ENCODE results near the gene LTBR. TPM values are rescaled to one million over a fixed set of nuclear protein-coding genes. Genes with fewer than 3 reads are reported as not detected.

LTBR gene
- total RNA-seq, 2 donors from 2014 or later = 120 to 129 TPM

DNA sequence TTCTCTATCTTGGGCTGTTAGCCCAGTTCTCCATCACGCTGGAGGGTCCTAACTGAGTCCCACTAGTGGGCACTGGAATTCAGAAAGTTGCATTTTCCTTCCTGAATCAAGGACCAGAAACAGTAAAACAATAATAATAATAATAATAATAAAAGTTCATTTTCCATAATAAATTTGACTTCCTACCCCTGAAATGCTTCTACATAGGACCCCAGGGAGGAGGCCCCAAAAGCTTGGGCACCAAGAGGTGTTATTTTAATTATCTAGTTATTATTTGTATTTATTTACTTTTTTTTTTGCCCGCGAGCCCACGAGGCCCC, 21.0 kb upstream of the LTBR start:
- no peak for DNase-seq
- ATAC-seq = no peak
- intact Hi-C loops (cut with DNase I, micrococcal nuclease) = no loop called here

DNA sequence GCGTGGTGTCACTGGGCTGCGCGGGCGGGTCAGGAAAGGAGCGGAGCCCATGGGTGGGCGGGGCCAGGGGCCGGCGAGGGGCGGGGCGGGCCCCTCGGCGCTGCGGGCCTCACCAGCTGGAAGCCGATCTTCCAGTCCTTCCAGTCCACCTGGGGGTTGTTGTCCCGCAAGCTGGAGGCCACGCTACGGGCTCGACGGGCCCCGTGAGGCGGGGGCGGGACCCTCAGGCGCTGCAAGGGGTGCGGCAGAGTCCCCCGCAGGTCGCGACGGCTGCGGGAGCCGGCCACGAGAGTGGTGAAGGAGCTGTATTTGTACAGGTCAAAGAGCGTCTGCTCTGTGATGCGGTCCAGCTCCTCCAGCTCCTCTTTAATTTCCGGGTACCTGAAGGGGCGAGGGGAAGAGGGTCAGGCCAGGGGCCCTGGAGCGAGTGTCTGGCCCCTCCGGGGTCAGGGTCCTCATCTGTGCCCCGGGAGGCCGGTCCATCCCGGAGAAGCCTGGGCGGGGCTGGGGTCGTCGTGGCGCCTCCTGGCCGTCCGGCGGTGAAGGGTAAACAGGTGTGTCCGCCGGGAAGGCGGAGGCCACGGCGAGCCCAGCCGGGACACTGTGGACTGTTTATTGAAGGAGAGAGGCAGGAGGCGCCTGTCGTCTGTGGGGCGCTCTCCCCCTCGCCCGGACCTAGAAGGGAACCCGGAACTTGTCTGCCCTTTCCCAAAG, 20.5 kb upstream of the LTBR start:
- intact Hi-C loops (cut with DNase I, micrococcal nuclease) = no loop called here
- ATAC-seq = peak; percentile 64

DNA sequence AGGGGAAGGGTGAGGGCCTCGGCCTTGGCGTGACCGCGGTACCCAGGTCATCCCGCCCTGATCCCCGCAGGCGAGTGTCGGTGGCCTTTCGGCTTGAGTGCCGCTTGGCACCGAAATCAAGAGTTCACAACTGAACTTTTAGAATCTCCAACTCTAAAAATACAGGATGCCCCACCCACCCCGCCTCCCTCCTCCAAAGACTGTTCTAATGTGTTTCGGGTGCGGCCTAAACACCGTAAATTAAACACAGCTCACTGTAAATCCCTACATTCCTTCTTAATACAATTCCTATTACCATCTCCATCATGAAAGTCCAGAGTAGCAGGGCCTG, 20.0 kb upstream of the LTBR start:
- intact Hi-C loops (cut with DNase I, micrococcal nuclease) = no loop called here
- ATAC-seq = peak; percentile 12
- peak in 1 of 2 donors; percentile 81 for DNase-seq

More for the DNA sequence above, 20.5 kb upstream of the LTBR start:
- peak; percentile 87 to 90 for DNase-seq

DNA sequence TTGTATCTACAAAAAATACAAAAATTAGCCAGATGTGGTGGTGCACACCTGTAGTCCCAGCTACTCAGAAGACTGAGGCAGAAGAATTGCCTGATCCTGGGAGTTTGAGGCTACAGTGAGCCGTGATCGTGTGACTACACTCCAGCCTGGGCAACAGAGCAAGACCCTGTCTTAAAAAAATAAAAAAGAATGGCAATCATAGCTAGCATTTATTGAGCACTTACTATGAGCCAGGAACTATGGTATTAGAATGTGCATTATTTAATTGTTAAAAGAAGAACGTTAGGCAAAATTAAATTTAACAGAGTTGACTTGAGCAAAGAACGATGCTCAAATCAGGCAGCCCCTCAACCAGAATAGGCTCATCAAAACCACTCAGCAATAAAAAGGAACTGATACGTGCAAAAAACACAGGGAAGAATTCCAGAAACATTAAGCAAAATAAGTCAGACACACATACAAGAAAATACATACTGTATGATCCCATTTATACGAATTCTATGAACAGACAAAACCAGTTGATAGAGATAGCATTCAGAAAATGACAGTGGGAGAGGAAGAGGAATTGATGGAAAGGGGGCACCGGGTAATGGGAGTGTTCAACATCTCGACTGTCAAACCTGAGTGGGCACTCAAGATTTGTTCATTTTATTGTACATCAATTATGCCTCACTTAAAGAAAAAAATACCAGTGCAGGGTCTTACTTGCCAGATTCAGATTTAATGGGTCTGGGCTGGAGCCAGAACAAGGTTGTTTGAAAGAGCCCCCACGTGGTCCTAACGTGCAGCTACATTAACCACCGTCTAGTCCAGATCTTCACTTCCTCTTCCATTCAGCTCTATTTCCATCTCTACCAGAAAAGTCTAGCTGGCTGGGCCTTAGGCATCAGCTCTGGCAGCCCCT, 16.6 kb upstream of the LTBR start:
- no peak for DNase-seq
- intact Hi-C loops (cut with DNase I, micrococcal nuclease) = no loop called here
- no peak for ATAC-seq

DNA sequence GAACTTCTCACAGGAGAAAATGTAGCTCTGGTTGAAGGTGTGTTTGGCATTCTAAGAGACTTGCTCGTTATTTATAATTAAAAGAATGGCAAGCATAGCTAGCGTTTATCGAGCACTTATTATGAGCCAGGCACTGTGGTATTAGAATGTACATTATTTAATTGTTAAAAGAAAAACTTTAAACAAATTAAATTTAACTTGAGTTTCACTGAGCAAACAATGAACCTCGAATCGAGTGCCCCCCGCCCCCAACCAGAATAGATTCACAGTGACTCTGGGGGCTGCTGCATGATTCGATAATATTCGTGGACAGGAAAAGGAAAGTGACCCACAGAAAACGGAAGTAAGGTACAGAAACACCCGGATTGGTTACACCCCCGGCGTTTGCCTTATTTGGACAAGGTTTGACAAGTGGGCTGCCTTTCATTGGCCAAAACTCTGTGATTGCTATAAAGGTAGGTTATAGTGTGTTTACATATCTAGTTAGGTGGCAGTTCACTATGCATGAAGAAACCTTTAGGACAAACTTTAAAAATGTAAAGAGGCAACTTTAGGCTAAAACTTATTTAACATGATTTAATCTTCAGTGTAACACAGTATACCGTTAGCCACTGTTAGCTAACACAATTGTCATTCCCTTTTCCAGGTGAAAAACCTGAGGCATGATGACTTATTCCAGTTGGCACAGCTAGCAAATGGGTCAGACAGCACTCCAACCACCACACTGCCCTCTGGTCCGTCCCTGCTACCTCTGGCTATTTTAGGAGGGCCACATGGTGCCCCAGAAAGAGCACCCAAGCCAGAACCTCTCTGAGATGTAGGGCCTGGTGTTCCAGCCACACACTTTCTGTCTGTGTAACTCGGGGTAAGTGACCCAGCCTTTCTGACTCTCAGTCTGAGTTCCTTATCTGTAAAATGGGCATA, 15.7 kb upstream of the LTBR start:
- ATAC-seq (no peak), DNase-seq (no peak)
- intact Hi-C loops (cut with DNase I, micrococcal nuclease) = no loop called here

DNA sequence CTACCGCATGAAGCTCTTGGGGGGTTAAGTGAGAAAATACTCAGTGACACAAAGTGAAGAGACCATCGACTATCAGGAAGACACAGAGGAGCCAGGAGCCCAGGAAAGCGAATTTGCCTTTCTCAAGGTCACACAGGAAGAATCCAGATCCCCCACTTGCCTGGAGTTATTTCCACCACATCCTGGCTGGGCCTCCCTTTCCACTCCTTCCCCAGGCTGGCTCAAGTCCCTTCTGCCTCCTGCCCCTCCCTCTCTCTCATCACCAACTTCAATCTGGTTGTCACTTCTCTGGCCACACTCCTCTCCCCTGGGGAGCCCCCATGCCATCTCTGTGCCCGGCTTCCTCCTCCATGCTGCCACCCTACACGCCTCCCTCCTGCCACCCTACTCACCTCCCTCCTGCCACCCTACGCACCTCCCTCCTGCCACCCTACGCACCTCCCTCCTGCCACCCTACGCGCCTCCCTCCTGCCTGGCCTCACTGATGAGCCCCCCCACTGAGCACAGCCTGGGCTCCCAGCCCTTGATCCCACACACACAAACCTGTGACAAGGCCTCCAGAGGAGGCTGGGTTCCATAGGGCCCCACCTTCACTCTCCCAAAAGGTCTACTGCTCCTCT, 14.9 kb upstream of the LTBR start:
- DNase-seq (peak in 1 of 2 donors; percentile 63), ATAC-seq (peak; percentile 16)
- intact Hi-C loops (cut with DNase I, micrococcal nuclease) = no loop called here

DNA sequence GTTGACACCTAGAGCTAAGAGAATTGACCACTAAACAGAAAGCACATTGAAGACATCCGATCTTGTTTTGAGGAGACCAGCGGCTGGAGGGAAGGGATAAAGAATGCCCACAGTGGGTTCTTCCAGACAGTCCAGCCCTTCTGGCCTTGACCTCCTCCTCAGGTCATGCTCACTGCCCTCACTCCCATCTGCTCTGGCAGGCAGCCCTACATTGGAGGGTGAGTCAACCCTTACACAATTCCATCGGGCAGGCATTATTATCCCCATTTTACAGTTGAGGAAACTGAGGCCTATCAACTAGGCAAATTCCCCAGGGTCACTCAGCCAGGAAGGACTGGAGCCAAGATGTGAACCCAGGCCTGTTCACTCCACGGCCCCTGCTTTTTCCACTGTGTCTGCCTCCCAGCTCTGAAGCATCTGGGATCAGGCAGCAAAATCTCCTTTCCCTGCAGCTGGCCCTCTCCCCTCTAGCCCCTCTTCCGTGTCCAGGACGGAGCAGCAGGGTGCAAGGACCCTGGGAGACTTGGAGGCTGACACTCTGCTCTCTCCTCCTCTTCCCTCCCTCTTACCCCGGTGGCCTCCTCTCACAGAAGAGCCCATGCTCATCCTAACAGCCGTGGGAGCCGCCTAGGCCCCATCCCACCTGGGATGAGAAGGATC, 13.9 kb upstream of the LTBR start:
- intact Hi-C loops (cut with DNase I, micrococcal nuclease) = no loop called here
- DNase-seq (no peak), ATAC-seq (no peak)

DNA sequence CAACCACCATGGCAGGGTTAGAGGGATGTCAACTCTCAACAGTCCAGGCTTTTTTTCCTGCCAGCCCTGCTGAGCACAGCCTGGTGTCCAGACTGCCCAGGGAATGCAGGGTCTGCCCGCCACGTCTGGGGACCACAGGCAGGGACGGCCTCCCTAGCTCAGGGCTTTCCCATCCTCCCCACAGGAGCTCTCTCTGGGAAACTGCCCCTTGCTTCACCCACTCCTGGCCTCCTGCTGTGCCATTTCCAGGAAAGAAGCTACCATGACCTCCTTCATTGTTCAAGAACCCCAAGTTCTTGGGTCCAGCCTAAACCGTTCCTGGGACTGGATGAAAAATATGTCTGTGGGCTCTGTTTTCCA, 13.4 kb upstream of the LTBR start:
- intact Hi-C loops (cut with DNase I, micrococcal nuclease) = no loop called here
- DNase-seq (no peak), ATAC-seq (no peak)

DNA sequence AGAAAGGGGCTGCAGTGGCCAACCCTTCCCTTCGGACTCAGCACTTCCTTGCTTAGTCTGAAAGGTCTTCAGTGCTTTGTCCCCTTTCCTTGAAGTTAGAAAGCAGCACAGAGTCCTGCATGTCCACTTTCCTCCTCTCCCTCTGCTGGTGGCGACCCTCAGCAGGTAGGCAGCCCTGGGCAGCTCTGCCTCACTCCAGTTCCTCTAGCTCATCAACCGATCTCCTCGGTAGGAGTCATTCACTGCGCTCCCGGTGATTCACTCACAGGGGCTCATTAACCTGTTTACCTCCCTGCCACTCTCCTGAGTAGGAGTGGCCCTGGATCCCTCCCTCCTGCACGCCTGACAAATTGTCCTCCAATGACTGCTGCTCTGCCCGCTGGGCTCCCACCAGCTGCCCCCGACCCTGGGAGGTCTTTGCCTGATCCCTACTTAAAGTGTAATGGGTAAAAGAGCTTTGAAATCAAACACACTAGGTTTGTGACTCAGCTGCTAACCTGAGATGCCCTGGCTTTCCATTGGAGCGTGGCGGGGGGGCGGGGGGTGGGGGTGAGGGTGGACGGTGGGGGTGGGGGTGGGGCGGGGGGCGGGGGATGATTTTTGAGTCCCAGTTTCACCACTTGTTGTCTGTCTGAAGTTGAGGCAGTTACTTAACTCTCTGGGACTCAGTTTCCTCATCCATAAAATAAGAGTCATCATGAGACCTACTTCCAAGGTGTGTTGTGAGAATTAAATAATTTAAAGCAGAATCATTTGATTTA, 12.8 kb upstream of the LTBR start:
- intact Hi-C loops (cut with DNase I, micrococcal nuclease) = no loop called here
- ATAC-seq (peak; percentile 52), DNase-seq (peak; percentile 77 to 89)

DNA sequence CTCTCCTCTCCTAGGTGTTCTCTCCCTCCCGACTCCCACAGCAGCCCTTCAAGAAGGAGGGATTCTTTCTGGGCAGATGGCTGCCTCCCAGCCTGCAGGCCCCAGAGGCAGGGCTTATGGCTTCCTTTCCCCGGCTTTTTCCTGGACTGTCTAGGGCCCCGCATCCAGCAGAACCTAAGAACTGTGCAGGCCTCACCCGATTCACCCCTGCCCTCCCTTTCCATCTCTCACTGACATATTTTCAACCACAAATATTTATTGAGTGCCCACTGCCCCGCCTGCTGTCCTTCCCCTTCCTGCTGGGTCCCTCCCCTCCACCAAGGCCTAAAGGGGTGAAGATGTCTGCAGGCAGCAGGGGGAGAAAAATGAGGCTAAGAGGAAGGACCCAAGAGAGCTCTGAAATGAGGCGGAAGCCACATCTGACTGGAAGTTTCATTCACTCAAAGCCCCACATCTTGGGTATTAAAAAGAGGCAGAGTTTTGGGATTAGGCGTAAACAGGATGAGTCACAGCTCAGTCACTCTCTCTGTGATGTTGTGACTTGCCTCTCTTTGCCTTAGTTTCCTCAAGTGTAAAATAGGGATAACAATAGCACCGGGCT, 11.5 kb upstream of the LTBR start:
- intact Hi-C loops (cut with DNase I, micrococcal nuclease) = no loop called here
- DNase-seq (peak; percentile 50 to 72), ATAC-seq (peak; percentile 2)

DNA sequence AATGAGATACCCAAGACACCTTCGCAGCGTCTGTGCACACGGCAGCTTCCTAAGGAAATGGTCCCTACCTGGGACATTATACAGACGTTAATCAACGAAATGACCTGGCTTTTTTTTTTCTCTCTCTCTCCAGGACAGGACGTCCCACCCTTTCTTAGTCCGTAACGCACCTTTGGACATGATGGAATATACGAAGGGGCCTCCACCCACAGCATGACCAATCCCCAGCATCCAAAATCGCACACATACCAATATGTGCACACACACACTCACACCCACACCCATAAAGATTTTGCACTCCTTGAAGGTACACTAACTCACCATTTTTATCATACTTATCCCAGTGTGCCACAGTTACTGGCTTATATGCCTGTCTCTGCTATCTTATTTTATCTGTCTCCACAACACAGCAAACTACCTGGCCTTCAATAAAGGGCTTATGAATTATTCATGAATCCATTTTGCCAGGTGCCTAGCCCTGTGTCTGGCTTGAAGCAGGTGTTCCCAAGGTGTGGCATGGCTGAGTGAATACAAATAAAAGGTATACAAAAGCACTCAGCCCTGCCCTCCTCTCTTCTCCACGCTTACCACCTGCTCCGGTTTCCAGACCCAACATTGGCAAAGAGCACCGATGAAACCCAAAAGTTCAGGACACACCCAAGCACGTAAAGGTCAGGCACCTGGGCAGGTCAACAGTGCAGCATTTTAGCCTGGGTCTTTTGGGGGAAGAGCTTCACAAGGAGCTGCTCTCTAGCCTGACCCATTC, 10.8 kb upstream of the LTBR start:
- intact Hi-C loops (cut with DNase I, micrococcal nuclease) = no loop called here
- DNase-seq (peak; percentile 60 to 75), ATAC-seq (peak; percentile 40)

DNA sequence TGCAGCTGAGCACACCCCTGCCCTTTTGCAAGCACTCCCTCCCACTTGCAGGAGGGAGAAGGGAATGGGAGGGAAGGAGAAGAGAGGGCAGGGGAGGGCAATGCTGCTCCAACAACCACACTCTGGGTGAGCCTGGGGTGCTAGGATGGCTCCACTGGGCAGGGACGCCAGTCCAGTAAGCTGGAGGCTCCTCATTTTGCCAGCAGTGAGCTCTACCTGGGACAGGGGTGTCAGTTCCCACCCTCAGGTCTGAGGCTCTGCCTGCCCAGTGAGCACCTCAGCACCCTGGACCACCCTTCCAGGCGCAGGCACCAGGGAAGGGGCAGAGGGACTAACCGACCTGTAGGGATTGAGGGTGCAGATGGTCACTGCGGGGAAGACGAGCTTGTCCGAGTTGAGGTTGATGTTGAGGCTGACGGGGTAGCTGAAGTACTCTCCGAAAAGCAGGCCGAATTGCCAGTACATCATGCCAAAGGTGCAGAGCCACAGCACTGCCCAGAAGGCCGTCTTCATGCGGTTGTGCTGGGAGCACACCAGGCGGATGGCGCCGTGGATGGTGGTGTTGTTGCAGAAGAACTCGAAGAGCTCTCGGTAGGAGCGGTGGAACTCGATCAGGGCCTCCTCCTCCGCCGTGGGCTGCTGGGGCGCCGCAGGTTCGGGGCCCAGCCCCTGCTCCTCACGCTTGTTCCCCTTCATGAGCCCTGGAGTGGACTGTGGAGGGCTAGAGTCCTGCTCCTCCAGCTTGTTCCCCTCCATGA, 9.8 kb upstream of the LTBR start:
- intact Hi-C loops (cut with DNase I, micrococcal nuclease) = no loop called here
- ATAC-seq (peak; percentile 2), DNase-seq (peak in 1 of 2 donors; percentile 36)

DNA sequence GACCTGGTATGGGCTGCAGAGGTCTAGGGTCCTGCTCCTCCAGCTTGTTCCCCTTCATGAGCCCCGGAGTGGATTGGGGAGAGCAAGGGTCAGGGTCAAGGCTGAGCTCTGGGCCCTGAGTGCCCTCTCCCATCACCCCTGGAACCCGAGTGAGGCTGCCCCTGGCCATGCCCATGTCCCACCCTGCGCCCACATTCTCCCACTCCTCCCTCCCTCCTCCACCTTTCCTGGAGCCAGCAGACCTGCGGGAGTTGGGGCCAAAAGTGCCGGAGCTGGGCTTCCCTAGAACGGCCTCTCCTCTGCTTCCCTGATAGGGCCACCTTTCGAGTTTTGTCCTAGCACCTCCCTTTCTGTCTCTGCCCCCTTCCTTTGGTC, 9.2 kb upstream of the LTBR start:
- DNase-seq (no peak), ATAC-seq (peak; percentile 0)
- intact Hi-C loops (cut with DNase I, micrococcal nuclease) = no loop called here

DNA sequence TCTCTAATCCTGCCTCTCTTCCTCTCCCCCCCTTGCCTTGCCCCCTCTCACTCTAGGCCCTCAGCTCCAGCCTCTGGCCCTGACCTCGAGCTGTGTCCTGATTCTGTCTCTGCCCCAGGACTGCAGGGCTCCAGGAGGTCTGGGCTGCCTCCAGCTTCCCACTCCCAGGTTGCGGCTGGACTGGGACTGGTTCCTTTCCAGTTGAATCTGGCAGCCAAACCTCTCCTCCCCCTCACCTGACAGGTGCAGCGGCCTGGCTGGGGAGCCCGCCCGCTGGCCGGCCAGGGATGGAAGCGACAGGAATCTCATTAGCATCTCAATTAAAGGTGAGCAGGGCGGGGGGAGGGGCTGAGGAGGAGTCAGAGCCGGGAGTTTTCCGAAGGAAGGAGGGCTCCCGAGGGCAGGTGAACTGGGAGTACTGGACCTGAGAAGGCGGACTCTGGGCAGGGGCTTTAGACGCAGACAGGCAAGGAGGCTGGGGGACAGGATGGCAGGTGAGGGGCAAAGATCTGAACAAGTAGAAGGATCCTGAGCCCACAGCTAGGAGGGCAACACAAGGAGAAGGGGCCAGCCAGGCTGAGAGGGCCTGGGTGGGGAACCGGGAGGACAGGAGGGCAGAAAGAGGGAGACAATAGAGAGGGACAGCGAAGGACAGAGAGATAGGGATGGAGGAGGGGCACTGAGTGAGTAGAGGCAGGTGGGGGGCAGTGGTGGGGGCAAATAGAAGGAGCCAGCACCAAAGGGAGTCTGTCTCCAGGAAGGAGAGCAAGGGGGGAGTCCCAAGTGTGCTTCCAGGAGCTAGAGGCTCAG, 8.5 kb upstream of the LTBR start, which contains the start of gene SCNN1A:
SCNN1A (minus strand) TSS at position 295 of the 810 bp plus-strand sequence. CDS start 780 bp downstream, outside the sequence.
- intact Hi-C loops (cut with DNase I, micrococcal nuclease) = no loop called here
- peak; percentile 45 for ATAC-seq
- DNase-seq = peak; percentile 81 to 92

Measured in left colon (tissue), 2 donors.